Colonic mucosa (tissue), 4 donors: ENCODE data around the gene SRL. TPM values are rescaled to one million over a fixed set of nuclear protein-coding genes. Genes with fewer than 3 reads are reported as not detected.

Source experiments
- DNase-seq: peaks from one replicate; pipeline ENCODE4 v3.0.0-alpha.2; 2020
- H3K27ac ChIP-seq: fragments of 200-600 bp; one replicate; pipeline ENCODE4 v1.8.0; 2021
- H3K27me3 ChIP-seq: fragments of 200-600 bp; one replicate; pipeline ENCODE4 v1.8.0; 2021
- H3K36me3 ChIP-seq: fragments of 200-600 bp; one replicate; pipeline ENCODE4 v1.8.0; 2021
- H3K4me1 ChIP-seq: fragments of 200-600 bp; one replicate; pipeline ENCODE4 v1.8.0; 2021; ENCODE audit warnings: mild to moderate bottlenecking
- H3K4me3 ChIP-seq: fragments of 200-600 bp; one replicate; pipeline ENCODE4 v1.8.0; 2021
- H3K9ac ChIP-seq, 2 donors: one replicate each; pipeline ENCODE4 v1.7.0; 2013; ENCODE audit warnings: control low read depth in 2 of 2, low read depth in 2 of 2, low read length in 2 of 2
- H3K9me3 ChIP-seq: fragments of 200-600 bp; one replicate; pipeline ENCODE4 v1.8.0; 2021
- intact Hi-C: fragments of 100-400 bp; cut with DNase I; formaldehyde crosslinking; loops from one replicate; pipeline ENCODE4 v1.14.1; 2022
- total RNA-seq, 2 donors: library from RNA; stranded (reverse); fragmentation: NEBNext Ultra II Directional in 1 of 2; extraction: Animal tissue kit (Norgen Biotek cat#: 25700) in 1 of 2; gene quantifications; one replicate each; pipeline ENCODE4 v1.2.1, GENCODE V29; 2021
- TF ChIP-seq, protein P1 (sequence below): fragments of 200-600 bp; IDR thresholded peaks from one replicate; pipeline ENCODE4 v1.8.0; 2022; ENCODE audit warnings: antibody characterized with exemption, mild to moderate bottlenecking
- donor health status: healthy.
- donor health status: DM: no; HTN: no; CAD: no.
- donor health status: DM: no; HTN: no; CAD: no.

The SRL gene
- total RNA-seq, 2 donors from 2014 or later: 0.49 to 0.82 TPM

DNA sequence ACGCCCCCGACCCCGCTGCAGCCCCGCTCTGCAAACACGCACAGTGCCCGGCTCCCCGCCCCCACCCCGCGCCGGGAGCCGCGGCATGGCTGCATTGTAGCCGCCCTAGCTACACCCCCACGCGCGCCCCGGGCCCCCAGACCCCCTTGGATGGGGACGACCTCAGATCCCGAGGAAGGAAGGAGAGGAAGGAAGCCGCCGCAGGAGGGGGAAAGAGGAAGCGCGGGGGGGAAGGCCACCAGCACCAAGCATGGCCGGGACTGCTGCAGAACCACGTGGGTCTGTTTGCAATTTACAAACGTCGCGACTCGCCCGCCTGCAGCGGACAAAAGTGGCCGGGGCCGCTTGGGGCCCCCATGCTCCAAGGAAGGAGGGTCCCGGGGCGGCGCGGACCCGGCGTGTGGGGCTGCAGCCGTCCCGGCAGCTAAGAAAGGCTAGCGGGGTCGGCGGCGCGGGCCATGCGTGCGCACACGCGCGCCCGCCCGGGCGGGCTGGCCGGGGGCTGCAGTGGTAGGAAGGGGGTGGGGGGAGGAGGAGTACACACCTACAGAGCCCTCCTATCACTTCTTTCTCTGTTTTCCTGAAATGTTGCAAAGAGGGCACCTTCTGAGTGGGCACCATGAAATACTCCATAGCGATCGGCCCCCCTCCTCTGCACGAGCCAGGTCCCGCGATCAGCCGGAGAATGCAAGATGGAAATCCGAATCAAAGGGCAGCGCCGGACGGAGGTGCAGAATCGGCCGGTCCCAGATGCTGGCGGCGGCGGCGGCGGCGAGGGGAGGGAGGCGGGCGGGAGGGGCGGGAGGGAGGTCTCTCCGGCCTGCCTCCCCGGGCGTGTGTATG is 30.5 kb upstream of the SRL start:
- Histone ChIP-seq H3K9ac (peak overlapping the region; percentile 60 to 84), H3K4me3 (peak overlapping the region; percentile 87)
- intact Hi-C loops: no loop called here

DNA sequence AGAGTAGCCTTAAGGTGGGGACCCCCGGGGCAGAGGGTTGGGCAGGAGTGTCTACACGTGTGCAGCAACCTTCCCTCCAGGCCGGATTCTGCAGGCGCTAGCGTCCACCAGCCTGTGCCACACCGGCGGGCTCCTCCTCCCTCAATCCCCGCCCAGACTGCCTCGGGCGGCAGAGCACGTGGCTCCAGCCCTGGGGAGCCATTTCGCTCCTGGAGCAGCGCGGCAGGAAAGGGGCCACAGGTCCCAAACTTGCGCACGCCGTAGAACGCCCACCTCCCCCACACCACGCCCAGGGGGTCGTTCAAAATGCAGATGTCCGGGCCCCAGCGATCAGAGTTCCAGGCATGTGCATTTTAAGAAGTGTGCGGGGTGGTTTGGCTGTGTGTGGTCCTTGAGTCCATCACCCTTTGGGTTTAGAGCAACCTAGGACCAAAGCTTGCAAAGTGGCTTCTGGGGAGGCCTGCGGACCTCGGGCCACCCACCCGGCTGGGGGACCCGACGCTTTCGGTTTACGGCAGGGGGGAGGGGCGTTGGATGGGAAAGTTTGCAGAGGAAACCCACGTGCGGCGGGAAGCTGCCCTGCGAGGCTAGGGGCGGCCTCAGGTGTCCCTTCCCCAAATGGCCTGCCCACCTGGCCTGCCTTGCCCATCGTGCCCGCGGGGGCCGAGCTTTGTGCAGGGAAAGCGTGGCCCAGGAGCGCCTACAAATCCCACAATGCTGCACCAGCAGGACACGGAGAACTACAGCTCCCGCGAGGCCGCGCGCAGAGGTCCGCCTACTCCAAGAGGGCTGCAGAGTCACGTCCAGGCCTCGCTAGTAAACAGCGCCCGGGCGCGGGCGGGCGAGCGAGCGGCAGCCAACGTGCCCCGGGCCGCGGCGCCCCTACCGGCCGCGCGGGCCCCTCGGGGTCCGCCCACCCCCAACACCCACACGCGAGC is 29.6 kb upstream of the SRL start:
- intact Hi-C loops: no loop called here
- TF ChIP-seq, protein P1, sequence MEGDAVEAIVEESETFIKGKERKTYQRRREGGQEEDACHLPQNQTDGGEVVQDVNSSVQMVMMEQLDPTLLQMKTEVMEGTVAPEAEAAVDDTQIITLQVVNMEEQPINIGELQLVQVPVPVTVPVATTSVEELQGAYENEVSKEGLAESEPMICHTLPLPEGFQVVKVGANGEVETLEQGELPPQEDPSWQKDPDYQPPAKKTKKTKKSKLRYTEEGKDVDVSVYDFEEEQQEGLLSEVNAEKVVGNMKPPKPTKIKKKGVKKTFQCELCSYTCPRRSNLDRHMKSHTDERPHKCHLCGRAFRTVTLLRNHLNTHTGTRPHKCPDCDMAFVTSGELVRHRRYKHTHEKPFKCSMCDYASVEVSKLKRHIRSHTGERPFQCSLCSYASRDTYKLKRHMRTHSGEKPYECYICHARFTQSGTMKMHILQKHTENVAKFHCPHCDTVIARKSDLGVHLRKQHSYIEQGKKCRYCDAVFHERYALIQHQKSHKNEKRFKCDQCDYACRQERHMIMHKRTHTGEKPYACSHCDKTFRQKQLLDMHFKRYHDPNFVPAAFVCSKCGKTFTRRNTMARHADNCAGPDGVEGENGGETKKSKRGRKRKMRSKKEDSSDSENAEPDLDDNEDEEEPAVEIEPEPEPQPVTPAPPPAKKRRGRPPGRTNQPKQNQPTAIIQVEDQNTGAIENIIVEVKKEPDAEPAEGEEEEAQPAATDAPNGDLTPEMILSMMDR: no peak
- H3K27ac ChIP-seq: peak overlapping the region; percentile 90
- peak; percentile 96 for DNase-seq
- H3K36me3 ChIP-seq: no peaks in the 10 kb centered on the region
- no peaks in the 10 kb centered on the region for H3K9me3 ChIP-seq
- H3K4me1 ChIP-seq: peaks cover 6% of the 10 kb centered on the region
- H3K9ac ChIP-seq: peak overlapping the region; percentile 75 to 77
- peak overlapping the region; percentile 87 for H3K4me3 ChIP-seq
- no peaks in the 10 kb centered on the region for H3K27me3 ChIP-seq

More for the DNA sequence above, 30.5 kb upstream of the SRL start:
- TF ChIP-seq, protein P1: no peak
- peak overlapping the region; percentile 90 for H3K27ac ChIP-seq
- H3K27me3 ChIP-seq: no peaks in the 10 kb centered on the region
- H3K4me1 ChIP-seq: peaks cover 6% of the 10 kb centered on the region
- H3K36me3 ChIP-seq: no peaks in the 10 kb centered on the region
- peak; percentile 69 for DNase-seq
- no peaks in the 10 kb centered on the region for H3K9me3 ChIP-seq

DNA sequence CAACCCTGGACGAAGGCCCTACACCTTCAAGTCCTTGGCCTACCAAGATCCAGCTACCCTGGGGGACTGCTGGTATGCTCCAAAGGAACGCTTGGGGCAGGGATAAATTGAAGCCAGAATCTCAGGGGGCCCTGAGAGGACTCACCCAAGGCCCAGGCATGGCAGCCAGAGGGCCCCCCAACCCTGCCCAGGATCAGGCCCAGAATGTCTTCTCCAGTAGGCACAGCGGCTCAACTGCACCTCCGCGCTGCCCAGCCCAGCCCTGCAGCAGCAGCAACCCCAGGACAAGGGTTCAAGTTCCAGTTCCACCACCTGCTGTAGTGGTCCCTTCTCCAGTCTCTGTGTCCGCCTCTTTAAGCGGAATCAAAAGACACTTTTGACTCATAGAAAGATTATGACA is 28.7 kb upstream of the SRL start:
- intact Hi-C loops: no loop called here
- peak overlapping the region in 1 of 2 donors; percentile 75 for H3K9ac ChIP-seq
- peak overlapping the region; percentile 90 for H3K27ac ChIP-seq
- no peaks in the 10 kb centered on the region for H3K36me3 ChIP-seq
- H3K27me3 ChIP-seq: no peaks in the 10 kb centered on the region
- peaks cover 6% of the 10 kb centered on the region for H3K4me1 ChIP-seq
- H3K4me3 ChIP-seq: peak overlapping the region; percentile 87
- DNase-seq: no peak
- TF ChIP-seq, protein P1: no peak
- no peaks in the 10 kb centered on the region for H3K9me3 ChIP-seq

DNA sequence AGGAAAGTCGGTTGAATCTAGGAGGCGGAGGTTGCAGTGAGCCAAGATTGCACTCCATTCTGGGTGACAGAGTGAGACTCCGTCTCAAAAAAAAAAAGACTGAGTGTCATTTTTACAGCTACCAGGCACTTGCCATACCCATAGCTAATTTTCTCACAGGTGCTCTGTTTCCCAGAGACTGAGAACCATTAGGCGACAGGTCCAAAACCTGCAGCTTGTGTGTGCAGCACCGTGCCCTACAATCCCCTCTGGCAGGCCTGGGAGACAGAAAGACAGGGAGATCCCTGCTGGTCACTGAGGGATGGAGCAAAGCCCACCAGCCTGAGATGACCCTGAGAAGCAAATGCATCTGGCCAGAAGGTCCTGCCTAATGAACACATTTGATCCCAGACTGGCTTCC is 28.2 kb upstream of the SRL start:
- intact Hi-C loops: no loop called here

DNA sequence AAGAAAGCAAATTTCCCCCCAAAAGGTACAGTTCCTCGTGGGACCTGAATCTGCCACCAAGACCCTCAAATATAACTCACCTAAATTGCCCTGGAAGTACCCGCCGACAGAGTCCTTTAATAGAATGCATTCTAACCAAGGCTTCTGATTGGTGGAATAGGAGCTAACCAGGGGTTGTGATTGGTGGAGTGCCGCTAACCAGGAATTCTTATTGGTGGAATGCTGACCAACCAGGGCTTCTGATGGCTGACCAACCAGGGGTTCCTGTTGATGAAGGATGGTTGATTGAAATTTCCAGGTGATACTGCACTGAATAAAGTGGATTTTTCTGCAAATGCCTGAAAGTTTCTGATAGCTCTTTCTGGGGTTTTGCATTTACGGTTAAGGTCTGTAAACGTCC is 24.5 kb upstream of the SRL start:
- no peaks in the 10 kb centered on the region for H3K9me3 ChIP-seq
- H3K27me3 ChIP-seq: no peaks in the 10 kb centered on the region
- no peak overlapping the region for H3K27ac ChIP-seq
- intact Hi-C loops: no loop called here
- peaks cover 6% of the 10 kb centered on the region for H3K4me1 ChIP-seq
- no peak overlapping the region for H3K4me3 ChIP-seq
- H3K36me3 ChIP-seq: no peaks in the 10 kb centered on the region
- no peak overlapping the region for H3K9ac ChIP-seq
- TF ChIP-seq, protein P1: no peak
- no peak for DNase-seq

More for the DNA sequence above, 28.2 kb upstream of the SRL start:
- Histone ChIP-seq H3K27ac (no peak overlapping the region), H3K9ac (no peak overlapping the region), H3K4me3 (no peak overlapping the region), H3K9me3 (no peaks in the 10 kb centered on the region), H3K4me1 (peaks cover 6% of the 10 kb centered on the region), H3K36me3 (no peaks in the 10 kb centered on the region), H3K27me3 (no peaks in the 10 kb centered on the region)
- TF ChIP-seq, protein P1: no peak
- no peak for DNase-seq
